SK-N-DZ (cell line): ENCODE measurements around the gene GSC2.
"Not testable (repeated sequence)": the region's sequence is repeated elsewhere in the genome, so short reads cannot be mapped to it uniquely, and the experiment has no call there.

Experiments used
- DNase-seq: peaks from one replicate; pipeline ENCODE4 v3.0.0-alpha.2; 2015; ENCODE audit warnings: low spot score

Gene GSC2

DNA sequence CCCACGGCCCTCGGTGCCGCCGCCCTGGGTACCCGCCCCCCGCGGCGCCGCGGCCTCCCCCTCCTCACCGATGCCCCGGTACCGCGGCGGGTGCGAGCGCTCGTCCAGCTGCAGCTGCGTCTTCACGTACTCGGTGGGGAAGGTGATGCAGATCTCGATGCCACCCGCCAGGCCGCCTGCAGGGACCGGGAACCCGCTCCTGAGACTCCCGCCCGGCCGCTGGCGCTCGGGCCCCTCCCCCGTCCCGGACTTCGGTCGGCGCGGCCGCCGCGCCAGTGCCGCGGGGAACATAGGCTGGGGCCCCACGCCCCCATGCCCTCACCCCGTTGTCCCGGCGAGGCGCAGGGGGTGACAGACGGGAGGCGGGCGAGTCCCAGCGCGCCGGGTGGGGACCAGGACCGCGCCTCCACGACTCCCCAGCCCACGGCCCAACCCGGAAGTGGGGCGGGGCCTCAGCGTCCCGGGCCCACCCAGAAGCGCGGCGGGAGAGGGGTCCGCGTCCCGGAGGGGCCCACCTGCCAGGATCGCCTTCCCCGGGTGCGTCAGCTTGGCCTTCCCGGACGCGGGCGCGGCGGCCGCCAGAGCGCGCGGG, 28.1 kb upstream of the GSC2 start:
- DNase-seq, result peak; percentile 68

DNA sequence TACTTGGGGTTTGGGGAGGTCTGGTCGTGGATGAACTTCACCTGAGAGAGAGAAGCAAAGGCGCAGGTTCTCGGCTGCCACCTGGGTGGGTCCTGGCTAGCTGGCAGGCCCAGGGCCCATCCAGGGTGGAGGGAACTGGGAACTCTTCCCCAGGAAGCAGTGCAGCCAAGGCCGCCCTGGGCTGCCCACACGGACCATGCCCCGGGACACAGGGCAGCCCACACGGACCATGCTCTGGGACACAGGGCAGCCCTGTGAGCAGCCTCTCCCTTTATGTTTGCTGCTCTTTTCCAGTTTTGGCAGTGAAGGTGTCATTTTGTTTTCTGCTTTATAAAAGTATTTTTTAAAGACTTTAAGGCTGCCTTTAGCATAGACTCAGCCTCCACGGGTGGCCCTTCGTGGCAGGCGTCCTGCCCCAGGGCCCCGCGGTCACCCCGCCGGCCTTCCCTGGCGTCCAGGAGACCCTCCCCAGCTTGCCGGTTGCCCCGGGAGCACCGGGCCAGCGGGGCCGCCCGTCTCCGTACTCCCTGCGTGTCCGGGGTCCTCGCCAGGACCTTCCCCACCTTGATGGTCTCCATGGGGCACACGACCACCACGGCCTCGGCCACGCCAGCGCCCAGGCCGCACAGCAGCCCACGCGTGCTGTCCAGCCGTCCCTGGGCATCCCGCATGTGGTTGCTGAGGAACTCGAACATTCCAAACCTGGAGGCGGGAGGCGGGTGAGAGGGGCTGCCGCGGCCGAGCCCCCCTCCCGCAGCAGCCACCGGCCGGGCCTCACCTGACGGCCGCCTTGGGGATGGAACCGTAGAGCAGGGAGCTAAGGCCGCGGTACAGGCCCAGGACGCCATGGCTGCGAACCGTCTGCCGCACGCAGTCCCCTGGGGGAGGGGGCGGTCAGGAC, 27.3 kb upstream of the GSC2 start:
- DNase-seq, result no peak

DNA sequence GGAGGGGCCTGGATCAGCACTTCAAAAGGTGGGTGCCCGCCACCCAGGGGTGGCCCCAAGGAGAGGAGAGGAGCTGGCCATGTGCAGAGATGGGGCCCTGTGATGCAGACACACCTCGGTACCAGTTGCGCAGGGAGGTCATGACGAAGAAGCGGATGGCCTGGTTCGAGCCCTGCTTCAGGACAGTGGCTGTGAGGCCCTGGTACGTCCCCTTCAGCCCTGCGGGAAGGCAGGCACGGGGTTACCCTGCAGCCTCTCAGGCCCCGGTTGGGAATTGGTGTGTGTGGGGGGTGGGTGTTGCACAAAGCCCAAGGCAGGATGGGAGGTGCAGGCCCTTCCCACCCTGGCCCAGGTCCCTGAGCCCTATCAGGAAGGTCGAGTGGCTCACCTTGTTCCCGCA, 26.6 kb upstream of the GSC2 start:
- DNase-seq, result no peak

DNA sequence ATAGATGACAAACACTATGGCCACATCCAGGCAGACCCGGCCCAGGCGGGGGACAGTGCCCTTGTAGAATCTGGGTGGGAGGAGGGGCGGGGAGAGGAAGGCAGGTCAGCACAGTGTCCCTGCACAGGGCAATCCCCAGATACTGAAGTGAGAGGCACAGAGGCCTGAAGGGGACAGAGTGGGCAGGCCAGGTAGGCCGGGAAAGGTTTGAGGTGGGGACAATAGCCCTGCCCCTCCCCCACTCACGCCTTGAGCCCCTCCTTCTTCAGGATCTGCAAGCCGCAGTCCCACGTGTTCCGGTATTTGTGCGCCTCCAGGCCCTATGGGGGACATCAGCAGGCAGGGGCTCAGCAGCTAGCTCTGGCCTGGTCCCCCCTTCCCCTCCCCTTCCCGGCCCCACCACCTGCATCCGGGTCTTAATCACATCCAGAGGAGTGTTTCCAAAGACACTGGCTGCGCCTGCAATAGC, 26.1 kb upstream of the GSC2 start:
- no peak for DNase-seq

DNA sequence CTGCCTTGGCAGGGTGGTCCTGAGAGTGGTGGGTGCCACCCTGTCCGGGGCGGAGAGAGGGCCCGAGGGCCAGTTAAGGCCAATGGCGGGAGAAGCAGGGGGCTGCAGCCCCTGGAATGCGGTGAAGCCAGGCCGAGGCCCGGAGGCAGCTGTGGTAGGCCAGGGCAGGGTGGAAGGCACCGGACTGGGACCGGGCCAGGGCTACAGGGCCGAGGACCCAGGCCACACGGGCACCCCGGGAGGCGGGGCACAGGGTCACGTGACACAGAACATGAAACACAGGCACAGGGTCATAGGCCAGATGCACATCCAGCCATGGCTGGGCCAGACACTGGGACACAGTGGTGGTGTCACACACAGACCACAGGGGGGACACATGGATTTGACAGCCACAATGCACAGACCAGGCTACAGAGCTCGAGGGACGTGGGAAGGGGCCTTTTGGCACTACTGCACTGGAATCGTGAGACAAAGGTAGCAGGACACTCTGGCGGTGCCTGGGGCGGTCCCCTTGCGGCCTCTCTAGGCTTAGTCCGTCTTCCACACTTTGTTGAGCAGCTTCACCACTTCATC, 25.6 kb upstream of the GSC2 start:
- no peak for DNase-seq

DNA sequence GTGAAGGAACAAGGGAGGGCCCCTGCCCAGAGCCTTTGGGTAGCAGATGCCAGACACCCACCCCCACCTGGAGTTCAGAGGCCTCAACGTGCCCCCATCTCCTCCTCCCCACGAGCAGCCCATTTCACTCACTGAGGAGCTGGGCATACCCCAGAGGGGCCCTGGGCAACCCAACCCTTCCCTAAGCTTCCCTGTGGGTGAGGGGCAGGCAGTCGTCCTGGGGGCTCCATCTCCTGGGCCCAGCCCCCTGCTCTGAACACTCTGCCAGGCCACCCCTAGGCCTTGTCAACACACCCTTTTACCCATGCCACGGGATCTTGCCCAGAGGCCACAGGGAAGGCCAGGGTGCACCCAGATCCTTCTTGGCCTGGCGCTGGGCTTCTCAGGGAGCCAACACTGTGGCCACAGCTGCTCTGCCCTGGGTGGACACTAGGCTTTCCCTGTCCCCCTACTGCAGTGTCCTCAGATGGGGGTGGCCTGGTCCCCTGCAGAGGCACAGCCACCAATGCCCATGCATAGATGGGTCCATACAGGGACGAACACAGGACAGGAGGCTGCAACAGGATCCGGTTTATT, 25.0 kb upstream of the GSC2 start:
- DNase-seq, result no peak

DNA sequence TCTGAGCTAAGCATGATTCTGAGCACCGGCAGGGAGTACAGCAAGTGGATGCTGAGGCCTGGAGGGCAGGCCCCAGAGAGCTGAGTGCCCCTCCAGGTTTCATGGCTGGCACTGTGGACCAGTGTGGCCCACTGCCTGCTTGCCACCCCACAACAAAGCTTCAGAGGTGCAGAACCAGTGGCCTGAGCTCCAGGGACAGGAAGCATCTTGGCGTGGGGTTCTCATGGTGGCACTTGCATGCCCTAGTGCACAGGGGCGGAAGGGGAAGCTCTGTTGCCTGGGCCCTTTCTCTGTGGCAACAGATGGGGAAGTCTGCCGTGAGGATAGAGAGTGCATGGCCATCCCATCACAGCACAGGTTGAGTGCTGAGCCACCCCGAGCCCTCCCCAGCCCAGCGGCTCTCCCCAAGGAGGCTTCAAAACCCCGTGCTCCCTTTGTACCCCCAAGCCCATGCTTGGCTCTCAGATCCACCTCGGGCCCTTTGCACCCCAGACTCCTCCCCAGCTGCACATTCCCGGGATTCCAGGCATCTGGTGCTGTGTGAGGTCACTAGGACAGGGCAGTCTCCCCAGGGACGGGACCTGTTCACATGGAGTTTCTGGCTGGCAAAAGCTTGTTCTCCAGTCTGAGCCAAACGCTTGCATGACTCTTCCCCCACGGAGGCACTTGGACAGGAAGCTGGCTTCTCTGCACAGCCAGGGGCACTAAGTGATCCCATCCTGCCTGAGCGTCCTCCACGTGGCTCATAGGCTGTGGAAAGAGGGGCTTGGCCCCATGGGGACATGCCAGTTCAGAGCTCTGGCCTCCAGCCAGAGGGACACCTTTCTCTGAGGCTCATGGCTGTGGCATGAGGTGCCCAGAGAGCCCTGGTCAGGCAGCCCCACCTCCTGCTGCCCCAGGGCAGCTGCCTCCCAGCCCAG, 24.3 kb upstream of the GSC2 start:
- no peak for DNase-seq

DNA sequence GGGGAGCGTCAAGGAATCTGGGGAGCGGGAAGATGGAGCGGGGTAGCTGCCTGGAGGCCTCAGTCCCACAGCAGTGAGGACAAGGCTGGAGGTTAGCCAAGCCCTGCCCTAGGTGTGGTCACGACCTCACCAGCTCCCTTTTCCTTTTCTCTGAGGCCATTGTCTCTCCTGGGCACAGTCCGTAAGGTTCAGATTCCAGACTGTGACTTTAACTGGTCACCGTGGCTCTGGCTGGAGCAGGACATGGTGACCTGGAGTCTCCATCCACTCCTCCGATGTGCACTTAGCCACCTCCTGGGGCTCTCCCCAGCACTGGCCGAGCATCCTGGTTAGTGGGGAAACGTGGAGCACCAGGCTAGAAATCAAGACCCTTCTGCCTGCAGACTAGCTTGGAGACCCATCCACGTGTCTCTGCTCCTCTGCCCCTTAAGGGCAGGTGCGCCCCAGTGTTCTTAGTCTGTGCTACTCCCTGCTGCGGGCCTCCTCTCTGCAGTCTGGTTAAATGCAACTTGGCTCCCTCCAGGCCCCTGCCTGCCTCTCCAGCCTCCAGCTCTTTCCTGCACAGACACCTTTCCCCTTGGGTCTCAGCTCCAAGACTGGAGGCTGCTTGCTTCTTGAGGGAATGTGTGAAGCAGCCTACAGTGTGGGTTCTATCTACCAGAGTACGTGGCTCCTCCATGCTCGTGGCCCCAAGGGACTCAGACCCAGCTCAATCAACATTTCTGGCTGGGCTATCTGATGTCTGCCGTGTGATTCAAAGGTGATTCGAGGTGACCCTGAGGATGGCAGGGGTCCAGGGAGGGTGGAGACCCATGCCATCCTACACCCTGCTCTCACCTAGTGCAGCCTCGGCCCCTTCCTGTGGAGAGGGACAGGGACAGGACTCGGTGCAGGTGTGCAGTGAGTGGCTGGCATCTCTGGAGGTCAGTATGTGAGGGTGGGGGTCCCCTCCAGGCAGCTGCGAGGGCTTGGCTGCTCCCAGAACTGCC, 23.2 kb upstream of the GSC2 start:
- DNase-seq, result no peak

DNA sequence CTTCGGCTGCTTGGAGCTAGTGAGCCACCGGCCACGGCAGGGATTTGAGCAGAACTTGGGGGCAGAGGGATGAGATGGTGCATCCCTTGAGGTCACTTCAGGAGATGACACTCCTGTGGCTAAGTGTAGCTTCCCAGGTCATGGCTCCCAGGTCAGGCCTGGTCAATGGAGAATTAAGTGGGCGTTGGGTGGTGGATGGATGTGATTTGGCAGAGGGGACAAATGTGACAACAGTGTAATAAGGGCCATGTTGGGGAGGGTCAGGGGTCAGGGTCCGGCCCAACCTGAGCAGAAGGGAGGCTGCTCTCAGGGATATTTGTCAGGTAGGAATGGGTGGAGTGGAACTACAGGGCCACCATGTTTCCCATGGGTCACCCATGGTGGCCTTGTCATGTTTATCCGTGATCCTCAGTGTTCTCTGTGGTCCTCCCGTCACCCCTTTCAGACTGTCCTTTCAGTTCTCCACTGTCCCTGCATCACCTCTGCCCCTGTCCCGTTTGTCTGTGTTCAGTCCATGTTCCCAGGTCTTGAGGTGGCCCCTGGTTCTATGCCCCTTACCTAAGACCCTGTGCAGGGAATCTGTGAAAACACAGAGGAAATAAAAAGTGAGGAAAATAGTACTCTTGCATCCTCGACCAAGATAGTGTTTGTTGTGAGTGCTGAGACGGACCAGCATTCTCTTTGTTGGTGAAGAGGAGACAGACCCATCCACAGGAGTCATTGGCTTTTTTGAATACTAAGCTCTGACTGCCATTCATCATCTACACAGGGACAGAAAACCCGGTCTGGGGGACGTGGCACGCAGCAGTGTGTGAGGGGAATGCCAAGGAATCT, 22.3 kb upstream of the GSC2 start:
- DNase-seq, result no peak

DNA sequence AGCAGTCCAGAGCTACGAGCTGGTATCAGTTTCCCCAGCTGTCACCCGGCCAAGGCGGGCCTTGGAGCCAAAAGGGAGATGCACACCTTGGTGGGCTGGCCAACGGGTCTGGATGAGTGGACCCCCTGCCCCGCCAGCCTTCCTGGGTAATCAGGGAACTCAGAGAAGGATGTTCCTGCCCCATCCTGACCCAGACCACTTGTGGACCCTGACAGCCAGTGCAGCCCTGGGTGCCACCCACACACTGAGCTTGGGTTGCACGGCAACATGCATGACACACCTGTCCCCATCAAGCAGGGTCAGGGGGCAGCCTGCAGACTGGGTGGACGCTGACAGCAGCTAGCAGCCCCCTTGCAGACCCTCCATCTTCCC, 19.8 kb upstream of the GSC2 start:
- no peak for DNase-seq

DNA sequence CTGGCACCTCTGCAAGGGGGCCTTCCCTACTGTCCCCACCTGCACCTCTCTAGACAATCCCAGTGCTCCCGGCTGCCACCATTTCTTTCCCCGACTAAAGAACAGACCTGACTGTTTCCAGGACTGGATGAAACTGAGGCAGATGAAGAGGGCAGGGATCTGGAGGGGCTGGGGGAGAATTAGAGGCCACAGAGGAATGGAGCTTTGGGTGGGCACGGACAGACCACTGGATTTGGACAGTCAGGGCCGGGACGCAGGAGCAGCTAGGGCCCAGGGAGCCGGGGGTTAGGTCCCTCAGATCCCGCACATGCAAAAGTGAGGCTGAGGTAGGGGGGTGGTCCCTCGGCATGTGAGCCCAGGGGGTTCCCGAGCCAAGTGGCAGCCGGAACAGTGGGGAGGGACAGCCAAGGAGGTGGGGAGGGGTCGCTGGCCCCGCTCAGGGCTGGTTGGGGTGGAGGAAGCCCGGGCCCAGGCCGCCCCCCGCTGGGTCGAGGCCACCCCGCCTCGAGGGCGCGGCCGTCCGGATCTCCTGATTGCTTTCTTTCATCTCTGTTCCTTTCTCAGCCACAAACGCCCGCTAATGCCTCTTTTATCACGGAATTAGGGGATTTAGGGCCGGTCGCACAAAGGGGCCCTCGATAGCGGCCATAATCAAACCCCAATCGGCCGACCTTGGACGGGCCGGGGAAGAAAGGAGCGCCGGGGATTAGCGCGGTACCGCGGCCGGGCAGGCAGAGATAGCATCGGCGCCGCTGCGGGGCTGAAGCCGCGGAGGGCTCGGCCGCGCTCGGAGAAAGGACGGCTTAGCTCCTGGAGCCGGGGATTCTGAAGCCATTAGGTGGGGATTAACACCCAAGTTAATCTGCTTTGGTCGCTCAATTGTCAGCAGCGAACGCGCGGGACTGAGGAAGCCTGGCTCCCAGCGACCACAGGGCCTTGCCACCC, 19.2 kb upstream of the GSC2 start:
- DNase-seq, result no peak

DNA sequence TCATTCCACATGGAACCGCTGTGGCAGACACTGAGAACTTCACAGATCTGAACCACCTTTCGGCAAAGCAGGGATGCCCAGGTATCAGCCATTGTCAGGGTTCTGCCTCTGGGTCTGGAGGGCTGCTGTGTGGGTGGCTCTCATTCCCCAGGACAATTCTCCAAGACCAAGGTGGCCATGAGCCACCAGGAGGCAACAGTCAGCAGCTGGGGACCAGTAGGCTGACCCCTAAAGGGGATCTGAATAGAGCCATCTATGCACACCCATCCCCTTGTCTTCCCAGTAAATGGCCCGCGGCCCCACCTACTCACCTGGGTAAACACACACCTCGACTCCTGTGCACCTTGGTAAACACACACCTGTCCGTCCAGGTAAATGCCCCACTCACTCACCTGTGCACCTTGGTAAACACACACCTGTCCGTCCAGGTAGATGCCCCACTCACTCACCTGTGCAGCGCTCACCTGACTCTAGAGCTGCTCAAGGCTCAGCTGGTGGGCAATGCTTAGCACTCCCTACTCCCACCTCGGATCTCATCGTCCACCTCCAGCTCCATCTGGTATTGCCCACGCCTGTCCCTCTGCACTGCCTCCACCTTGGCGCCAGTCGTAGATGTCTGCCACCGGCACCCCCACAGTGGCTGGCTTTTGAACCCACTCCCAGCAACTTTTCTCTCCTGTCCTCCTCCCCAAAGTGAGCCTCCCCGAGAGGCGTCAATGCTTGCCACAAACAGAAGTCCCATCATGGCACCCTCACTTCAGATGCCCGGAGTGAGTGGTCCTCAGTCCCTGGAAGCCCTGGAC, 18.2 kb upstream of the GSC2 start:
- no peak for DNase-seq

DNA sequence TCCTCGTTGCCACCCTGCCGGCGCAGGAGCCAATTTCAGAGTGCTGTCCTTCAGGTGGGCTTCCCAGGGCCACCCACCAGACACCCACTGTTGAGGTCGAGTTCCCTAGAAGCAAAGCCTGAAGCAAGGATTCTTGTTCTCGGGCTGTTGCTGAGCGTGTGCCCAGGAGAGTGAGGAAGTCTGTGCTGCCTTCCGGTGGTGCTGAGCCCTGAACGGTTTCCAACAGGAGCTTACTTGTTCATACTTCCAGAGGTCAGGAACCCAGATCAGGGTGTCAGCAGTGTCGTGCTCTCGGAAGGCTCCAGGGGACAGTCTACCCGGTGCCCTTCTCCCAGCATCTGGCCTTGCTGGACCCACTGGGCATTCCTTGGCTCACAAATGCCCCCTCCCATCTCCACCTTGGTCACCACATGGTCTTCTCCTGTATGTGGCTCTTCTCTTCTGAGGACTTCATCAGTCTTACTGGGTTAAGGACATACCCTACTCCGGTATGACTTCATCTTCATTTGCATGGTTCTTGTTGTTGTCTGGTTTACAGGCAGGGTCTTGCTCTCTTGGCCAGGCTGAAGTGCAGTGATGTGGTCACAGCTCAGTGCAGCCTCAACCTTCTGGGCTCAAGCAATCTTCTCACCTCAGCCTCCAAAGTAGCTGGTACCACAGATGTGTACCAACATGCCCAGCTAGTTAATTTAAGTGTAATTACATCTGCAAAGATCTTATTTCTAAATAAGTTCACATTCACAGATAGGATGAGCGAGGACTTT, 17.2 kb upstream of the GSC2 start:
- no peak for DNase-seq

DNA sequence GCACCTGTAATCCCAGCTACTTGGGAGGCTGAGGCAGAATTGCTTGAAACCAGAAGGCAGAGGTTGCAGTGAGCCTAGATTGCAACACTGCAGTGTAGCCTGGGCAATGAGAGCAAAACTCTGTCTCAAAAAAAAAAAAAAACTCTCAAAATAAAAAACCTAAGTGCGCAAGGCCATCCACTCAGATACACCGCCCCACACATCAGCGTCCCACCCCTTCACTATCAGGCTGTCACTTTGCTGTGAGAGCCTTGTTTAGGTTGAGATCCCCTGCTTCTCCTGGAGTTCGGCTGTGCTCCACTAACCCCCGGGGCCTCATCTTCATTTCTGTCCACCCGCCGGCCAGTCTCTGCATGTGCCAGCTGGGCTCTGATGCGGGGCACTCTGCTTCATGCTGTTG, 16.3 kb upstream of the GSC2 start:
- no peak for DNase-seq

DNA sequence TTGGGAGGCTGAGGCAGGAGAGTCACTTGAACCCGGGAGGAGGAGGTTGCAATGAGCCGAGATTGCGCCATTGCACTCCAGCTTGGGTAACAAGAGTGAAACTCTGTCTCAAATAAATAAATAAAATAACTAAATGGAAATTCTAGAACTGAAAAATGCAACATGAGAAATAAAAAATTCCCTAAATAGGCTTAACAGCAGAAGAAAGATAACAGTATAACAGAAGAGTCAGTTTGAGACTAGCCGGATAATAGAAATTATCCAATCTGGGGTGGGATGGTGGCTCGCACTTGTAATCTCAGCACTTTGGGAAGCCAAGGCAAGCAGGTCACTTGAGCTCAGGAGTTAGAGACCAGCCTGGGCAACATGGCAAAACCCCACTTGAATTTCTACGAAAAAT, 14.3 kb upstream of the GSC2 start:
- no peak for DNase-seq

DNA sequence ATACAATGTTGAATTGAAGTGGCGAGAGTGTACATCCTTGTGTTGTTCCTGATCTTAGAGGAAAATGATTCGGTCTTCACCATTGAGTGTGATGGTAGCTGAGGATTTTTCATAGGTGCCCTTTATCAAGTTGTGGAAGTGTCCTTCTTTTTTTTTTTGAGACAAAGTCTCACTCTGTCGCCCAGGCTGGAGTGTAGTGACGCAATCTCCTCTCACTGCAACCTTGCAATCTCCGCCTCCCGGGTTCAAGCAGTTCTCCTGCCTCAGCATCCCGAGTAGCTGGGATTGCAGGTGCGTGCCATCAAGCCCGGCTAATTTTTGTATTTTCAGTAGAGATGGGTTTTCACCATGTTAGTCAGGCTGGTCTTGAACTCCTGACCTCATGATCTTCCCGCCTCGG, 8.6 kb upstream of the GSC2 start:
- not testable (repeated sequence) for DNase-seq

DNA sequence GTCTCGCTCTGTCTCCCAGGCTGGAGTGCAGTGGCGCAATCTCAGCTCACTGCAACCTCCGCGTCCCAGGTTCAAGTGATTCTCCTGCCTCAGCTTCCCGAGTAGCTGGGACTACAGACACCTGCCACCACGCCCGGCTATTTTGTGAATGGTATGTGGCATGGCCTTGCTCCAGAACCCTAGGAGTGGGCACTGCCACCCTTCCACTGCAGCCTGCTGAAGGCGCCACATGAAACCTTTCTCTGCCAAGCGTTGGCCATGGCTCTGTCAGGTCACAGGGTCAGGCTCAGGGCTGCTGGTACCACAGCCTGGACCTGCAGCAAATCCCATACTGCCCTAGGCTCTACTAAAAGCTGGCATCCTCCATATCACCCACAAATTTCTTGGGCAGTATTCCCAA, 6.0 kb upstream of the GSC2 start:
- not testable (repeated sequence) for DNase-seq
